T-helper 9 cell (primary cell): ENCODE results near the gene CFAP73.
A peak's percentile ranks its signal among the peaks of the same experiment; 100 is the strongest.

Experiments used
- DNase-seq: peaks from one replicate; pipeline ENCODE4 v3.0.0-alpha.2; 2020

The CFAP73 gene

DNA sequence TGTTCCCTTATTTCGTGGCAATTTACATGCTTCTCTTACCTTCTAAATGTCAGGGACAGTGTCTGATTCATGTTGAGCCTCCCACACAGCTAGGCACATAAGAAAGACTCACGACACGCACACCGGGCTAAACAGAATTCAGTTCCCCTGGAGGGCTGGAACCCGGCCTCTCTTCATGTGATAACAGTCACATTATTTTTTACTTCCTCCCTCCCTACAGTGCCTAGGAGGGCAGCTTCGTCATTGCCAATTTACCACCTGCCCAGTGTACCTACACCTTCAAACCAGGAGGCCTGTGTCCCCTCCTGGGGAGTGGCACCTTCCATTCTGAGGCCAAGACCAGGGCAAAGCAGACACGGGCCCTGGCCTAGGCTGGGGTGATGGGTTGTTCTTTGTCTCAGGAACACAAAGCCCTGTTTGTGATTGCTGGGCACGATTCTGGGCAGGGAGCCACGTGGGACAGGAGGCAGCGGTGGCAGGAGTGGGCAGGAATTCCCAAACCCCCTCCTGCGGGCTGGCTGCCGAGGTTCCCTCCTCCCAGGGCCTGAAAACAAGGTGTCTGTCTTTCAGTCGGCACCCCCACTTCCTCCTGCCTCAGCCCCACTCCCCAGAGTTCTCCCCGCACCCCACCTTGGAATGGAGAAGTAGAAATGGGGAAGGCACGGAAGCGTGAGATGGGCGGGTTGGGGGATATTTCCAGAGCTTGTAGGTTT is 7.2 kb upstream of the CFAP73 start:
- DNase-seq = no peak

DNA sequence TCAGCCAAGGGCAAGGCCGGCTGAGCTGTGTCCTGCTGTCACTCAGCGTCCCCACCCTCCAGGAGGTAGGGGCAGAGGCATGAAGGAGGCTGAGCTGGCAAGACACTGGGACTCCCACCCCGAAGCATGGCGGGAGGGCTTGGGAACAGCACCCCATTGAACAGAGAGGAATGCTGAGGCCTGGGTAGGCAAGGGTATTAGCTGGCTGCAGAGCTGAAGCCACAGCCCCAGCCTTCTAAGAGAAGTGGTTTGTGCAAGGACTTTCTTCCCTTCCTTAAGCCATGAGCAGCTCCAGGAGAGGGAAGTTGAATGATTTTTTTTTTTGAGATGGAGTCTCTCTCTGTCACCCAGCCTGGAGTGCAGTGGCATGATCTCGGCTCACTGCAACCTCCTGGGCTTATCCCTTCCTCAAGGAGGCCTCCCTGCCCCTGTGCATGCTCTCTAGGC is 6.6 kb upstream of the CFAP73 start:
- no peak for DNase-seq

DNA sequence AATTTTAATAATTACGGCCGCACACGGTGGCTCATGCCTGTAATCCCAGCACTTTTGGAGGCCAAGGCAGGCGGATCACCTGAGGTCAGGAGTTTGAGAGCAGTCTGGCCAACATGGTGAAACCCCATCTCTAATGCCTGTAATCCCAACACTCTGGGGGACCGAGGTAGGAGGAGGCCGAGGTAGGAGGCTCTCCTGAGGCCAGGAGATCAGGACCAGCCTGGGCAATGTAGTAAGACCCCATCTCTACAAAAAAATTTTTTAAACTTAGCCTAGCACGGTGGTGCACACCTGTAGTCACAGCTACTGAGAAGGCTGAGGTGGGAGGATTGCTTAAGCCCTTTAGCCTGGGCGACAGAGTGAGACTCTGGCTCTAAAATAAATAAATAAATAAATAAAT is 5.6 kb upstream of the CFAP73 start:
- DNase-seq = no peak

DNA sequence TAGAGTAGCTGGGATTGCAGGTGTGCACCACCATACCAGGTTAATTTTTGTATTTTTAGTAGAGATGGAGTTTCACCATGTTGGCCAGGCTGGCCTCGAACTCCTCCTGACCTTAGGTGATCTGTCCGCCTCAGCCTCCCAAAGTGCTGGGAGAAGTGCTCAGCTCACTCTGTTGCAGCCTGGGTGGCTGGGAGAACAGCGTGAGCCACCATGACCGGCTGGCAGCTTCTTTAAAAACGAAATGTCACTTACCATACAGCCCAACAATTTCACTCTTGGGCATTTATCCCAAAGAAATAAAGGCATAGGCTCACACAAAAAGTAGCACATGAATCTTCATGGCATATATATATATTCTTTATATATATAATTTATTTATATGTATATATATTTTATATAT is 4.7 kb upstream of the CFAP73 start:
- DNase-seq = no peak

DNA sequence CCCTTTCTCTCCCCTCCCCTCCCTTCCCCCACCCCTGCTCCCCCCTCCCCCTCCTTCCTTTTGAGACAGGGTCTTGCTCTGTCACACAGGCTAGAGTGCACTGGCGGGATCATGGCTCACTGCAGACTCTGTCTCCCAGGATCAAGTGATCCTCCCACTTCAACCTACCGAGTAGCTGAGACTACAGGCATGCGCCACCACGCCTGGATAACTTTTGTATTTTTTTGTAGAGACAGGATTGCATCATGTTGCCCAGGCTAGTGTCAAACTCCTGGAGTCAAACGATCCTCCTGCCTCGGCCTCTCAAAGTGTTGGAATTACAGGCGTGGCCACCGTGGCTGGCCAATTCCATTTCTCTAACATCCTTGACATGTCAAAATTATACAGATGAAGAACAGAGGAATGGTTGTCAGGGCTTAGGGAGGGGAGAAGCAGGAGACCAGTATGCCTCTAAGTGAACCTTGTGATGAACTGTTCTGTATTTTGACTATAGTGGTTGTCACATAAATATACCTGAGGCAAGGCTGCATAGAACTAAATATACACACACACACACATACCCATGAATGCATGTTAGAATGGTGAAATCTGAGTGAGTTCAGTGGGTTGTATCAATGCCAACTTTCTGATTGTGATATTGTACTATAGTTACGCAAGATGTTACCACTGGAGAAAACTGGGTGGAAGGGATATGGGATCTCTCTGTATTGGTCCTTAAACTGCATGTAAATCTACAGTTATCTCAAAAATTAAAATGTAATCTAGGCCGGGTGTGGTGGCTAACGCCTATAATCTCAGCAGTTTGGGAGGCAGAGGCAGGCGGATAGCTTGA is 3.6 kb upstream of the CFAP73 start:
- DNase-seq = no peak

DNA sequence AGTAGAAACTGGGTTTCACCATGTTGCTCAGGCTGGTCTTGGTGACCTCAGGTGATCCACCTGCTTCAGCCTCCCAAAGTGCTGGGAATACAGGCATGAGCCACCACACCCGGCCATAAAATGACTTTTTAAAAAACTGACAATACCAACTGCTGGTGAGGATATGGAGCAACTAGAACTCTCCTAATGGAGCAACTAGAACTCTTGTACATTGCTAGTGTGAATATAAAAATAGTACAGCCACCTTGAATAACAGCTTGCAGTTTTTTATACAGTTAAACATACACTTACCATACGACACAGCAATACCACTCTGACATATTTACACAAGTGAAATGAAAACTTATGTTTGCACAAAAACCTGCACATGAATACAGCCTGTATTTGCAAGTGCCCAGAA is 2.5 kb upstream of the CFAP73 start:
- DNase-seq = no peak

DNA sequence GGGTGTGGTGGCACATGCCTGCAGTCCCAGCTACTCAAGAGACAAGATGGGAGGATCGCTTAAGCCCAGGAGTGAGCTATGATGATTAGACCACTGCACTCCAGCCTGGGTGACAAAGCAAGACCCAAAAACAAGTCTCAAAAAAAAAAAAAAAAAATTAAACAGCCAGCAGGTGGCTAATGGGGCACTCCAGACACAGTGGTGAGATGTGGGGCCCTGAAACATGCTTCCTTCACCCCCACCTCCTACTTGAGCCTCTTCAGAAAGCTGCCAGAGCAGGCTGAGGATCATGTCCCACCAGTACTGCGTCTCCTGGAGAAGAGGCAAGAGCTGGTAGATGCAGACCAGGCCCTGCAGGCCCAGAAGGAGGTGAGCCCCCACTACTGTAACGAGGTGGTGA is 2.1 kb downstream of the CFAP73 start:
- no peak for DNase-seq

DNA sequence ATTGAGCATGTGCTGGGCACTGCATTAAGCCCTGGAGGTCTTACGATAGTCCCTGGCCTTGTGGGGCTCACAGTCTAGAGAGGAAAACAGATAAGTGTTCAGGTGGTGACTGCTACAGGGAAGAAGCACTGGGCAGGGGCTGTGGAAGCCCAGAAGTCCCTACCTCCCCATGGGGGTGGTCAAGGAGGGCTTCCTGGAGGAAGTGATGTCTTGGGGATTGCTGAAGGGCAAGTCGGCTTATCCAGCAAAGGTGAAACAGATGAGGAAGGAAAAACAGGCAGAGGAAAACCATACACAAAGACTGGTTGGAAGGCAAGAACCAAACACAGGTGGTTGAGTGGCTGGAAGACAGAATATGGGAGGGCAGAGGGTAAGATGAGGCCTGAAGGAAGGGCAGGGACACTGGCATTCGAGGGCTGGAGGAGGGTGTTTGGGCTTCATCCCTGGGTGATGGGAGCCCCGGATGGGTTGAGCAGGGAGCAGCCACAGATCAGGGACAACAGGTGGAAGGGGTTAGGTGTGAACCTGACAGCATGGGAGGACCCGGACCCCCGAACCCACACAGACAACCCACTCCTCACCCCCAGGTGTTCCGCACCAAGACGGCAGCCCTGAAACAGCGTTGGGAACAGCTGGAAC is 2.8 kb downstream of the CFAP73 start:
- DNase-seq = no peak

DNA sequence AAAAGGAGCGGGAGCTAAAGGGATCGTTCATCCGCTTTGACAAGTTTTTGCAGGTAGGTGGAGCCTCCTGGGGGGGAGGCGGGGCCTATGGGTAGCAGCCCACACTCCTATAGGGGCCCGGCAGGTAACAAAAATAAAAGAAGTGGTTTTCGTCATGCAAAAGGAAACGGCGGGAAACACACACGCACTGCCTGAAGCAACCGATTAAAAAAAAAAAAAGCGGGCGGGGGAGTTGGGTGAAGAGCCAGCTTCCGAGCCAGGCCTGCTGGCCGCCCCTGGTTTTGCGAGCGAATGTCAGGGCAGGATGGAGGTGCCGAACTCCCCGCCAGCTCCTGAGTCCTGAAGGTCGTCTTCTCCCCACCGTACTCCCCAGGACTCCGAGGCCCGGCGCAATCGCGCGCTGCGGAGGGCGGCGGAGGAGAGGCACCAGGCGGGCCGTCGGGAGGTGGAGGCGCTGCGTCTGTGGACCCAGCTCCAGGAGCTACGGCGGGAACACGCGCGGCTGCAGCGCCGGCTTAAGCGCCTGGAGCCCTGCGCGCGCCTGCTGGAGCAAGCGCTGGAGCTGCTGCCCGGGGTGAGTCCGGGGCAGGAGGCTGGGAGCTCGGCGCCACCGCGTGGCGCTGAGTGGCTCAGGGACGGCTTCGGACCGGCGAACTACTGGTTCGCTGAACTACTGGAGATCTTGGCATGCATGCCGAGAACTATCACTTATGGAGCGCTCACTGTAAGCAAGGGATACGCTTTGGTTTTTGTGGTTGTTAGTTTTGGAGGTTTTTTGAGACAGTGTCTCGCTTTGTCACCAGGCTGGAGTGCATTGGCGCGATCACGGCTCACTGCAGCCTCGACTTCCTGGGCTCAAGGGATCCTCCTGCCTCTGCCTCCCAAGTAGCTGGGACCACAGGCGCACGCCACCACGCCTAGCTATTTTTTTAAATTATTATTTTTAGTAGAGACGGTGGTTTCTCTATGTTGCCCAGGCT is 3.6 kb downstream of the CFAP73 start:
- DNase-seq = peak; percentile 49

DNA sequence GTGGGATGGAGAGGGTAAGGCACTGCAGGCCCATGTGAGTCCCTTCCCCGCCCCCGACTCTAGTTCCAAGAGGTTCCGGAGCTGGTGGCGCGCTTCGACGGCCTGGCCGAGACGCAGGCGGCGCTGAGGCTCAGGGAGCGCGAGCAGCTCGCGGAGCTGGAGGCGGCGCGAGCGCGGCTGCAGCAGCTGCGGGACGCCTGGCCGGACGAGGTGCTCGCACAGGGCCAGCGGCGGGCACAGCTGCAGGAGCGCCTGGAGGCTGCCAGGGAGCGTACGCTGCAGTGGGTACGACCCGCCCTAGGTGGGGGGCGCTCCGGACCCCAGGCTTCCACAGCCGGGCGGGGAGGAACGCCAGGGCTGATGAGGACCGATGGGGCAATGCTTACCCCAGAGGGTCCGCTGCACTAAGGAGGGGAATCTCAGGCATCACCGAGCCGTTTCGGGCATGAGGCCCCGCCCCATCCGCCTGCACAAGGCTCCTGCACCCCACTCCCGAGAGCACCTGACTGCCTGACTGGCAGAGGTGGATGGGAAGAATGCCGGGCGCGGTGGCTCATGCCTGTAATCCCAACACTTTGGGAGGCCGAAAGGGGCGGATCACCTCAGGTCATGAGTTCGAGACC is 4.9 kb downstream of the CFAP73 start:
- no peak for DNase-seq

DNA sequence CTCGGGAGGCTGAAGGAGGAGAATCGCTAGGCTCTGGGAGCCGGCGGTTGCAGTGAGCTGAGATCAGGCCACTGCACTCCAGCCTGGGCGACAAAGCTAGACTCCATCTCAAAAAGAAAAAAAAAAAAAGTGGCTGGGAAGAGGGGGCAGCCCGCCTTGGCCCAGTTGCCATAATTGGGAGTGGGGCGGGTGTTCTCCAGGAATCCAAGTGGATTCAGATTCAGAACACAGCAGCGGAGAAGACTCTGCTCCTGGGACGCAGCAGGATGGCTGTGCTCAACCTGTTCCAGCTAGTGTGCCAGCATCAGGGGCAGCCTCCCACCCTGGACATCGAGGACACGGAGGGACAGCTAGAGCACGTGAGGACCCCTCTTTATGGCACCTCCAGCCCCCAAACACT is 5.5 kb downstream of the CFAP73 start:
- DNase-seq = no peak

DNA sequence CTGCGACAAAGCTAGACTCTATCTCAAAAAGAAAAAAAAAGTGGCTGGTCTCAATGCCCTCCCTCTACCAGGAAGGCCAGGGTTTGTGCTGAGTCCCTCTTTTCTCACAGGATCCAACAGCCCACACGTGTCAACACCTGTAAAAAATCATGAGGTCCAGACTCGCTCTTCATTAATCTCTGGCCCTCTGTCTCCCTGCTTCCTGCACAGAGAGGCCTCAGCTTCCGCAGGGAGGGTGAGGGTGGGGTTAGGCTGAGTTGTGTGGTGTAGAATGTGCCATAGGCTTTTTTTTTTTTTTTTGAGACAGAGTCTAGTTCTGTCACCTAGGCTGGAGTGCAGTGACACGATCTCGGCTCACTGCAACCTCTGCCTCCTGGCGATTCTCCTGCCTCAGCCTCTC is 6.1 kb downstream of the CFAP73 start:
- no peak for DNase-seq

DNA sequence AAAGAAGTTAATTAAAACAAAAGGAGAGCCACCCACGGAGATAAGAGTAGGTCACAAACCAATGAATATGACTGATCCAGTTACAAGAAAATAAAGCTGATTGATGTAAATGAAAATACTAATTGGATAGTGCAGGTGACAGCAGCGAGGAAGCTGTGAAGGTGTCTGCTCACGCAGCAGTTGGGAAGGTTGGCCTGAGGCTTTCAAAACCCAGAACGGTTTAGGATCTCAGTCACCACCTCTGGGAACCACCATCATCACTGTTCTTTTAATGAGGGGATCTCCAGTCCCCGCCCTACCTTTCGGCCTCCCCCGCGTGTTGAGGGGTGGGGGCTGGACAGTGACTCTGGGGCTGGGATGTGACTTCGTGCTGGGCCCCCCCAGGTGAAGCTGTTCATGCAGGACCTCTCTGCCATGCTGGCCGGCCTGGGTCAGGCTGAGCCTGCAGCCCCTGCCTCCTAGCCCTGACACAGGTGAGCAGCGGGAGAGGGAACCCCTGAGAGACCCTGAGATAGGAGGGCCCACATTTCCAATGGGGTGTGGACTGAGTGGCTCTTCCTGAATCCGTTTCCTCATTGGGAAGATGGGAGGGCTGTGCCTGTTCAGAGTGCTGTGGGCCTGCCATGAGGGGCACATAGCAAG is 7.8 kb downstream of the CFAP73 start:
- no peak for DNase-seq

DNA sequence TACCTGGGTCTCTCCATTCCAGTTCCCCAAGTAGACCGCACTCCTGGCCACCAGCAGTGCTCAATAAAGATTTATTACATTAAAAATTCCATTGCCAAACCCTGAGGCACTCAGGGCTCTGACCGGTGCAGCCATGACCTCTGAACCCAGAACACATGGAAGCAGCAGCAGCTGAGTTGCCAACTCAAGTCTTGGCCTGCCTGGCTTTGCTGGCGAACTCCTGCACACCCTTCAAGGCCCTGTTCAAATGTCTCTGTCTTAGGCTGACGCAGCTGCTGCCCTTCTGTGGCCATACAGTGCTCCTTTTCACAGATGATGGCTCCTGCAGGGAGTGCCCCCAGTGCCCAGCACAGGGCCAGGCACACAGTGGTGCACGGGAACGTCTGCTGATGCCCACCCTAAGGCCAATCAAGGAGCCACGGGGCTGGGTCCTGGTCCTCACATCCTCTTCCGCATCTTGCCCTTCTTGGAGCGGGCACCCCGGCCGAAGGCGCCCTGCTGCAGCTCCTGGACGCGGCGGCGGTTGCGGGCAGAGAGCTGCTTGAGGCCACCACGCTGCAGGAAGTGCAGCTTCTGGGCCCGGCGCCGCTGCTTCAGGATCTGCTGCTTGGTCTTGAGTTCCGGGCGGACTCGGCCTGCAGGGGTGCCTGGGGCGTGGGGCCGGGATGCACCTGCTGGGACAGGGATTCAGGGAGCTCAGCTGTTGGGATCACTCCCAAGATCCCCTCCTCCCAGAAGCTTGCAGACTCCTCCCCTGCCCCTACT is 9.1 kb downstream of the CFAP73 start:
- no peak for DNase-seq

DNA sequence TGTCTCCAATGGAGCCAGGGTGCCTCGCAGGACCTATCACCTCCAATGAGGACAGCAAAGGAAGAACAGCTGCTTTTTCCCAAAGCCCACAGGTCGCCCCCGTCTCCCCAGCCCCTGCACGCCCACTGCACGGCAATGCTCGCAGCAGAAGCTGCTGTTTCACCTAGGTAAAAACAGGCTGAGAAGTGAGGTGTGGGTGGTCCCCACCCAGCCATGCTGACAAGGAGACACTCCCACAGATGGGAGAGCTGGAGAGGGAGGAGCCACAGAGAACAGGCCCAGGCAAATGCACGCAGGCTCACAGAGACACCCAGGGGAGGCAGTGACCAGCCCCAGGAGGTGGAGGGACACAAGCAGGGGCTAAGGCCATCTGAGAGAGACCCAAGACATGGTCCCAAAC is 10.4 kb downstream of the CFAP73 start:
- no peak for DNase-seq

DNA sequence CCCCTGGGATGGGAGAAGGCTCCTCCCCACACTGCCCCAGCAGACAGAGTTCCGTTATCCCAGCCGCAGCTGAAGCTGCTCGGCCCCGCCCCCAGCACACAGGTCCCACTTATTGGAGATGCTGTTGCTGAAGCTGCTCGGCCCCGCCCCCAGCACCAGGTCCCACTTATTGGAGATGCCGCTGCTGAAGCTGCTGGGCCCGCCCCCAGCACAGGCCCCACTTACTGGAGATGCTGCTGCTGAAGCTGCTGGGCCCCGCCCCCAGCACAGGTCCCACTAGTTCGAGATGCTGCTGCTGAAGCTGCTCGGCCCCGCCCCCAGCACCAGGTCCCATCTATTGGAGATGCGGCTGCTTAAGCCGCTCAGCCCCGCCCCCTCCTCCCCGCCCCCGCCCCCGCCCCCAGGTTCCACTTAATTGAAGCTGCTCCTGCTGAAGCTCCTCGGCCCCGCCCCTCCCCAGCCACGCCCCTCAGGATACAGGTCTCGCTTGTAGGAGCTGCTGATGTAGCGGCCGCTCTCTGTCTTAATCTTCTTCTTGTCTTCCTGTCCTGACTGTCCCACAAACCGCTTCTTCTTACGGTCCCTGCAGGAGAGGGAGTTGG is 12.0 kb downstream of the CFAP73 start:
- DNase-seq = no peak

DNA sequence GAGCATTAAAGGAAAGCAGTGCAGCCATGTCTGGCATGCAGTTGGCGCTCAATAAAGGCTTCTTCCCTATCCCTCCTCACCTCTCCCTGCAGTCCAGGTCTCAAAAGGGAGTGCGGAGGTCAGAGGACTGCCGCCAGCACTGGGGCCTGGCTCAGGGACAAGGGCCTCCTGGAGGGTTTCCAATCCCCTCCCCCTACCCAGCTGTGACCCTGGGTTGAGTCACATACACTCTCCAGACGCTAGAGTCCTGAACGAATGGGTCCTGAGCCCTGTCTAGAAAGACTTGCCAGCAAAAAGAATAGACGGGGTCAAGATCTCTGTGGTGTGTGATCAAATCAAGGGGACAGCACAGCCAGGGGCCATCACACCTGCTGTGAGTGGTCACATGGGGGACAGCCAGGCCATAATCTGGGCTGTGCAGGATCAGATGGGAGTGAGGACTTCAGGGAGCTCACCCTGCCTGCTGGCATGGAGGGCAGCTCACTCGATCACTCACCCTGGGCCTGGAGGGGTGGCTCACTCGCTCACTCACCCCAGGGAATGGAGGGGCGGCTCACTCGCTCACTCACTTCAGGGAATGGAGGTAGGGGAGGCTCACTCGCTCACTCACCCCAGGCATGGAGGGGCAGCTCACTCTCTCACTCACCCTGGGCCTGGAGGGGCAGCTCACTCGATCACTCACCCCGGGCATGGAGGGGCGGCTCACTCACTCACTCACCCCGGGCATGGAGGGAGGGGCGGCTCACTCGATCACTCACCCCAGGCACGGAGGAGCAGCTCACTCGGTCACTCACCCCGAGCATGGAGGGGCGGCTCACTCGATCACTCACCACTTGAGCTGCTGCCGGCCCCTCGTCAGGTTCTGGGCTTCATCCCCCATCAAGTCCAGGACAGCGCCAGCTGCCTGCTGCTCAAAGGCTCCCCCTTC is 12.8 kb downstream of the CFAP73 start:
- DNase-seq = no peak

DNA sequence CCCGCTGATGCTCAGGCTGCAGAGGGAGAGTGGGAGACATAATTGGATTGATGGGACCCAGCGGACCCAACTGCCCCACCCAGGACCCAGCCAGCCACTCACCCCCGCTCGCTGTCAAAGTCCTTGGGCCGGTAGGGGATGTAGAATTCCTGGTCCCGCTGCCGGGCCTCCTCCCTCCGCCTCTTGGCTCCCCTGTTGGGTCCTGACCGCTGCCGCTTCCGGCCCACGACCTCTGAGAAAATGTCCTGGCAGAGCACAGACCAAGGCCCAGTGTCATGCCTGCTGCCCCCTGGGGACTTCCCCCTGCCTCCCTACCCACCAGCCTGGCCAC is 13.5 kb downstream of the CFAP73 start:
- DNase-seq = no peak

DNA sequence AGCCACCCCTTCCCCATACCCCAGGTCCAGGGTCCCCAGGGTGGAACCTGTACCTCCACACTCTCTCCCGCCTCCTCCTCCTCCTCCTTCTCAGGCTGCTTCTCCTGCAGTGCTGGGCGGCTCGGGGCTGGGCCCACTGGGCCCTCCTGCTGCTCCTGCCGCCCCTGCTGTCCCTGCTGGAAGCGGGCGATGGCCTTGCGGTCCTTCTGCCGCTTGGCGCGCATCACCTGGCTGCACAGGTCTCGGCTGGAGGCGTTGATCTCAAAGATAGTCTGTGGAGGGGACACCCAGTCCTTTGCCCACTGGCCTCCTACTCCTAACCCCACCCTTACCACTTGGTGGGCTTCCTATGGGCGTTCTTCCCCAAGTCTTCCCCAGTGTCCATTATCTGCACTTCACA is 14.5 kb downstream of the CFAP73 start:
- no peak for DNase-seq
